Stimulated activated CD8-positive, alpha-beta memory T cell treated with anti-CD3 and anti-CD28 coated beads, Interleukin-7, amount 100 ng/mL, for 48 hours (primary cell): Measurements from ENCODE around the gene LSAMP.

Experiments
- DNase-seq, 2 donors: peaks; one replicate each; pipeline ENCODE4 v3.0.0-alpha.2; 2020; ENCODE audit warnings: low read depth in 1 of 2; ENCODE audit errors: extremely low read depth in 1 of 2

Gene LSAMP

DNA sequence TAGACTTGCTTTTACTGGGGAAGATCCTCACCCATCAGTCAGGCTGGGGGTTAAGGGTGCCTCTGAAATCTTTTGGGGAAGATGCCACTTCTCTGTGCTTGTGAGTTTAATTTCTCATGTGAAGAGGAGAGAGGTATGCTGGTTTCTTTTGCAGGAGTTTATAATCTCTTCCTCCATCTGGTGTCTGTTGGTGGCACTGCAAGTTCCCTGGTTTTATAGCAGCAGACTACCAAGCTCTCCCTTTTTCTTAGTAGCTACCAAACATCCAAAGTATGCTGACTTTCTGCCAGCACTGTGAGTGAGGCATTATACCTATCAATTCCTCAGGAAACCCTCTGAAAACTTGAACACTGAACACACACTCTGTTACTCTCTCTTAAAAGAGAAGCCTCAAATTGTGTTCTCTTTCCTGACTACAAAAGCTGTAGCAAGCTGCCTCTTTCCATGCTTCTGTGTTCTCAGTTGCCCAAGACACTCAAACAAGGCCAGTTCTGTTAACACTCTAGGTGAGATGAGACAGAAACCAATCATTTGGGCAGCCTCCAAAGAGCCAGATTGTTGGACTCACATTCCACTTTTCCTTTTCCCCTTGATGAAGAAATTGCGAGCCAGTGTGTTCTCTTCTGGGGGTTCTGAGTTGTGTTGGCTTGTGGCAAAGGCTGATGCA is 522.5 kb downstream of the LSAMP start:
- DNase-seq: no peak

GRCh38 chr3:115921711-115922110 is 523.6 kb downstream of the LSAMP start:
- DNase-seq: no peak

DNA sequence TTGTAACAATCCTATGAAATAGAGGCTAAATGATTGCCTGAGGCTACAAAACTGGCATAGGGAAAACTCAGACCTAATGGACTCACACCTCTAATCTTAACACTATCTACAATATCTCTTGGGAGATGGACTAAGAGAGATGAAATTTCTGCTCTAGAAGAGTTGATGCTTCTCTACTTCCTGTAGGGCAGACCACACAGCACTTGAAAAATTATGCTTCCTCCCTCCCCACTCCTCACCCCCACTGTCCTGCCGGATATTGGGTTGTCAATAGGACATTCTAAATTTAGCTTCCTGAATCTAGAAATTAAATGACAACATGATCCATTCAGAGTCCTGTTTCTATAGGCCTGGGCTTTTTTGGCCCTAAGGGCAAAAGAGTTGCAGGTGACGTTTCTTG is 526.4 kb downstream of the LSAMP start:
- no peak for DNase-seq

DNA sequence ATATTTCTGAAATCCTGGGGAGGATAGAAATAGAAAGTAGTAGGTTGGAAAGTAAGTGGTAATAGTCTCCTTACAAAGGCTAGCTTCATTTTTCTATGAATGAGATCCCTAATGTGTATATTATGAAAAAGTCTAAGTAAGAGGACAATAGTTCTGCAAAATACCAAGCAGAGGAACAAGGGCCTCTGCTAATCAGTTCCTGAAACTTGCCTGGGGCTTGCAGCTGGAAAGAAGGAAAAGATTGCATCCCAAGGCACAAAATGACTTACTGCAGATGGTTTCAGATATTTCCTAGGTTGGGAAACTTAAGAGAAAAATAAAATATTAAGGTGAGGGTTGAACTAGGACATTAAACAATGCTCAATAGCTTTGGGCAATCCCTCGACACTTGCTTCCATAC is 528.4 kb downstream of the LSAMP start:
- no peak for DNase-seq

- no peak for DNase-seq
Observed at GRCh38 chr3:115915061-115915460, 530.2 kb downstream of the LSAMP start.

DNA sequence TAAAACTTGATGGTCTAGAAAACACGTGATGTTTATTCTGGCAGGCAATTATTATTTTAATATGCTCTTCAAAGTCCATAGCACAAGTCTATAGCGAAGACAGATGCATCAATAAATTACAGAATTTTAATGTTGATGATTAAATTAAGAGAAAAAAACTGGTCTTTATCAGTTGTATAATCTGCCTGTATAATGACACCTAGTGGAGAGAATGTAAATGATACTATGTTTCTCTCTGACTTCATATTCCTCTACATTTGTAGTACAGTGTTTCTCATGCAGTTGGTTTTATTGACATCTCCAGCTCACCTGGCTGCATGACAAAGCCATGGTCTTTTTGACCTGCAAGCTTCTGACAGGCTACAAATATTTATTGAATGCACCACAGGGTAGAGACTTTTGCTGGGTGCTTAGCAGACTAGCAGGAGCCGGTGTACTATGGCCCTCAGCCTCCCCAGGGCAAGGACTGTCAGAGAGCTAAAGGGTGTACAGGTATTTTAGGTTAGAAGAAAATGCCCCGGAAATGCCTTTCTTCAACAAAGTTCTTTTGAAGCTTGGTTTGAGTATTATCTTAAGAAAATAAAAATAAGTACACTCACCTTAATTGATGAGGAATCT is 532.1 kb downstream of the LSAMP start:
- DNase-seq: no peak

DNA sequence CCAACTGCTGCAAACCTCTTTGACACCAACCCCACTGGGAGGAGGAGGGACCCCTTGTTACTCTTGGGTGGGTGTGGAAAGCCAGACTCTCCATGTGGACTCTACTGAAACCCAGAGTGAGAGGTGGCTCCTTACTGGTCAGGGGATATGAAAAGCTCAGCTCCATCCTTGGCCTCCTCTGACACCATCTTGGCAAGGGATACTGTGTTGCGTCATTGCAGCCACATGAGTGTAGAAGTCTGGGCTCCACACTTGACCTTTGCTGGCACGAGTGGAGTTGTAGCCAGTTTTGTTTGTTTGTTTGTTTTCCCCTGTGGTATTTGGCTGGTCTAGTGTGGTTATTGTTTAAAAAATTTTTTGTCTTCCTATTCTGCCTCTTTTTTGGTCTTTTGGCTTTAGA is 532.9 kb downstream of the LSAMP start:
- no peak for DNase-seq

- no peak for DNase-seq
Observed at GRCh38 chr3:115905871-115906270, 539.4 kb downstream of the LSAMP start.

DNA sequence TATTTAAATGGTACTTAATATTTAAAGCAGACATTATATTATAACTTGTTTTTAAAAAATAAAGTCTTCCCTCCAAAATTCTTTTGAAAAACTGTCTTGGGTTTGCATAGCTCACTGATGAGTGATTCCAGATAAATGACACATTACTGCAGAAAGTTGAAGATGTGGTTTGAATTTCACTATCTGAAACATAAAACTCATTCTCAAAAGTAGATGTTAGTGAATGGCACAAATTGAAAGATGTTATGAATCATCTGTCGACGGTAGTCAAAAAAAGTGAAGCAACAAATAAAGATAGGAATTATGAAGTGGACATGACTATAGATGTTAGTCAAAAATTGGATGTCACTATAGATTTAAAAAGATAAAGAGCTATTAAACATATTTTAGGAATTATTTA is 541.4 kb downstream of the LSAMP start:
- DNase-seq: no peak

DNA sequence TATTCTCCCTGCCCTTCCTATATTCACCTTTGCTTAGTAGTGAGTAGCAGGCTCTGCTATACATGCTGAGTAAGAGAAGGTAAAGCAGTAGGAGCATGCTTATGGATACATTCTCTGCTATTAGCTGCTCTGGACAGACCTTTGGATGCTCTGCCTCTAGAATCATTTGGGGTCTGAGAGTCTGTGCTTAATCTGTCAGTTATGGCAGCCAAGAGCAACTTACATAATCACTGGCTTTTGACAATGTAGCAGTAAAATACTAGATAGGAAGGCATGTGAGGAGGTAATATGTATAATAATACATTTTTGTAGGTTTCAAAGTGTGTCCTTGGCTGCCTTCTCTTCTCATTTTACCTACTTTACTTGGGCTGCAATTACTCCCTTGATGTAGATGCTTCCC is 544.3 kb downstream of the LSAMP start:
- no peak for DNase-seq

DNA sequence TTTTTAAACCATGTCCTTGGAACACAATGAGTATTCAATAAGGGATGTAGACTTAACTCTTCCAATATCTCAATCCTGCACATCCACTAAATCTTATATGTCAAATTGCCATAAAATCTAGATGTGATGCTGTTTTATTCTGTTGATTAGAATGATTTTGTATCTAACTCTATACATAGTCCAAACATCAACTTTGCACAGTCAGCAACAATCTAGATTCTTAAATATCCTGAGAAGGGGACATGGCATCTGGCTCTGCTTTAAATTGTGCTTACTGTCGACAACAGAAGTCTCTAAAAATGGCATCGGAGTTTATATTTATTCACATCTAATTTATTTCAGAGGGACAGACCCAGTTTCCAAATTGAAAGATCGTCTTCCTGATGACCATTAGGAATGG is 545.8 kb downstream of the LSAMP start:
- DNase-seq: no peak

- no peak for DNase-seq
Observed at GRCh38 chr3:115898656-115899410, 546.5 kb downstream of the LSAMP start.

- no peak for DNase-seq
Observed at GRCh38 chr3:115891006-115891636, 554.2 kb downstream of the LSAMP start.

DNA sequence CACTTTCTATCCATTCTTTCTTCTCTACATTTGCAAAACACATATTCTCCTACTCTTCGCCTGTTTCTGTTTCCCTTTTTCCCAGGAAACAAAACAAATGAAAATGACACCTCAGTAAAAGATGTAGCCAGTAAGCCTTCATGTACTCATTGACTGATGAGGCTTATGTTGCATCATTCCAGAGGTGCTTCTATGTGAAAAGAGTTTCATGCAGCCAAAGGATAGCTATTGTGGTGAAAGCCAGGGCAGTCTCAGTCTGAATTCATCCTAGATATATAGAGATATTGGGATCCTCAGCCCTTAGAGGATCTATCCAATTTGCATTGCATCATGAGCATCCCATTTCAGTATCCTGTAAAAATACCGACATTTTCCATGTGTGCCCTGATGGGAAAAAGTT is 554.7 kb downstream of the LSAMP start:
- no peak for DNase-seq

DNA sequence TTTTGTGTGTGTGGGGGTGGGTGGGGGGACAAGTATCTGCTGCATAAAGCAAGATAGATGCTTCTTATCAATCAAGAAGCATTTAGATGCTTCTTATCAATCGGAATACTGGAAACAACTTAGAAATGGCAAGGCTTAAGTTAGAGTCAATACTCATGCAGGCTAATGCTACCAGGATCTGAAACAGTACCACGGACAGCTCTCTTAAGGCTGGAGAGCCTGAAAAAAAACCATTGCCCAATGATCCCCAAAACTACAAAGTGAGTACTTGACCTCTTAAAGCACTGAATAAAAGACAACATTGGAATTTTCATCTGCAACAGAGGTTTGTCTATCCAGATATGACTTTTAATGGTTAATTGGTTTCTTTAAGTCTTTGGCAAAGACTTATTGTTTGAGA is 559.7 kb downstream of the LSAMP start:
- no peak for DNase-seq

GRCh38 chr3:115877615-115877899 is 567.7 kb downstream of the LSAMP start:
- DNase-seq: no peak

GRCh38 chr3:115876876-115877614 is 568.2 kb downstream of the LSAMP start:
- no peak for DNase-seq

DNA sequence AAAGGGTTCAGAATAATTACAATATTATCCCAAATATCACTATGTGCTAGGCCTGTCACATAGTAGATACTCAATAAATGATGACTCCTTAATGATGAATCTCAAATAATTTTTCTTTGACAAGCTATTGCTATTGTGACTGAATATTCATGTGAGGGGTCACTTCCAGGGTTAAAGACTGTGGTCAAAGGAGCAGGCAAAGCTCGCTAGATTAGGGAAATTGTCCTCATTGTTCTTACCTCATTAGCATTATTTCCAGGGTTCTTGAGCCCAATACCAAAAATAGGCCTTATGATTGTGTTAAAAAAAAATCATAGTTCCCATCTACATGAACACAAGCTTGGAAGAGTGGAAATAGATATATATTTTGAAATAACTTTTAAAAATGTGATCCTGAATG is 569.8 kb downstream of the LSAMP start:
- no peak for DNase-seq

- DNase-seq: no peak
Observed at GRCh38 chr3:115871735-115872134, 573.6 kb downstream of the LSAMP start.

- DNase-seq: no peak
Observed at GRCh38 chr3:115864911-115865310, 580.4 kb downstream of the LSAMP start.

DNA sequence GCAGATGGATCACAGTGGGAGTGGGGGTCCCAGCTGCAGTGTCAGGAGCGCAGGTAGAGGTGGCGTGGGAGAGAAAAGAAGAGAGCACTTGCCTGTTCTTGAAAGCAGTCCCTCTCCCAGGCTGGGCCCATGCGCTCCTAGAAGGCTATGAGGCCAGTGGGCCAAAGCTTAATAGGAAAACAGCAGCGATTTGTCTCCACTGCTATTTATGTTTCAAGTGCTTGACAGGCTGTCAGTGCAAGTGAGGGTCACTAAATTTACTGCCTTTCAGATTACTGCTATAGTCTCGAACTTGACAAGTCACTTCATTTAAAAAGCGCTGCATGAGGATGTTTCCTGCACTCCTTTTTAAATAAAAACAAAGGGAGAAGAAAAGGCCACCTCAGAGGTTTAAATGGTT is 582.4 kb downstream of the LSAMP start:
- DNase-seq: no peak
